Choroid plexus epithelial cell (primary cell): ENCODE measurements around the gene AXIN2.

ENCODE experiments used
- DNase-seq: peaks from one replicate; pipeline ENCODE4 v3.0.0-alpha.2; 2010; ENCODE audit warnings: low read depth
- H3K4me3 ChIP-seq: 2 replicates; pipeline ENCODE4 v1.5.1; 2011; ENCODE audit warnings: low read depth, mild to moderate bottlenecking, control low read depth, low read length, moderate library complexity
- CTCF ChIP-seq: conservative IDR thresholded peaks from 2 replicates; pipeline ENCODE4 v1.5.1; 2011; ENCODE audit warnings: low read depth, mild to moderate bottlenecking, control low read depth, inconsistent platforms, low read length, moderate library complexity

AXIN2 gene

GRCh38 chr17:65553009-65553645 lies 8.3 kb downstream of the AXIN2 start:
- no peak for TF ChIP-seq CTCF

GRCh38 chr17:65552214-65552613 lies 9.2 kb downstream of the AXIN2 start:
- no peak overlapping the region for H3K4me3 ChIP-seq
- no peak for DNase-seq
- no peak for TF ChIP-seq CTCF

More at GRCh38 chr17:65553009-65553645, 8.3 kb downstream of the AXIN2 start:
- H3K4me3 ChIP-seq: no peak overlapping the region
- peak; percentile 78 for DNase-seq

- H3K4me3 ChIP-seq: no peak overlapping the region
- DNase-seq: no peak
- no peak for TF ChIP-seq CTCF
These were observed 10.0 kb downstream of the AXIN2 start for GRCh38 chr17:65551267-65552040.

- no peak for TF ChIP-seq CTCF
- DNase-seq: no peak
- H3K4me3 ChIP-seq: no peak overlapping the region
These were observed 10.7 kb downstream of the AXIN2 start for GRCh38 chr17:65550758-65551157.

GRCh38 chr17:65550075-65550662 lies 11.3 kb downstream of the AXIN2 start:
- no peak overlapping the region for H3K4me3 ChIP-seq
- no peak for DNase-seq
- TF ChIP-seq CTCF: no peak

- H3K4me3 ChIP-seq: no peak overlapping the region
- no peak for DNase-seq
- no peak for TF ChIP-seq CTCF
These were observed 13.0 kb downstream of the AXIN2 start for GRCh38 chr17:65548269-65548969.
